GM19035 (cell line): ENCODE measurements around the gene SERPINA6.
"Not testable (repeated sequence)": the region's sequence is repeated elsewhere in the genome, so short reads cannot be mapped to it uniquely, and the experiment has no call there.

Experiments used
- ATAC-seq: cut with Tn5 transposase; IDR thresholded peaks from one replicate; pipeline ENCODE4 v1.9.1; 2021; ENCODE audit not compliant: unreplicated experiment

Gene SERPINA6

GRCh38 chr14:94295360-94296180 lies 27.6 kb downstream of the SERPINA6 start:
- ATAC-seq: no peak

- no peak for ATAC-seq
Measured at GRCh38 chr14:94293578-94293924, 29.6 kb downstream of the SERPINA6 start.

GRCh38 chr14:94292872-94293577 lies 30.1 kb downstream of the SERPINA6 start, which contains the start of gene SERPINA10:
Gene SERPINA10, minus strand, starts transcription at chr14:94293268. Its CDS starts 2,675 bp downstream, at chr14:94290593.
- no peak for ATAC-seq

- ATAC-seq: no peak
Measured at GRCh38 chr14:94292526-94292871, 30.6 kb downstream of the SERPINA6 start.

- ATAC-seq: no peak
Measured at GRCh38 chr14:94291906-94292525, 31.1 kb downstream of the SERPINA6 start.

- no peak for ATAC-seq
Measured at GRCh38 chr14:94291159-94291905, 31.8 kb downstream of the SERPINA6 start.

- no peak for ATAC-seq
Measured at GRCh38 chr14:94290197-94290596, 32.9 kb downstream of the SERPINA6 start.

GRCh38 chr14:94288610-94289465 lies 34.3 kb downstream of the SERPINA6 start:
- ATAC-seq: no peak

- no peak for ATAC-seq
Measured at GRCh38 chr14:94285158-94285557, 38.0 kb downstream of the SERPINA6 start.

GRCh38 chr14:94284221-94284620 lies 38.9 kb downstream of the SERPINA6 start:
- ATAC-seq: no peak

GRCh38 chr14:94282991-94283723 lies 40.0 kb downstream of the SERPINA6 start:
- no peak for ATAC-seq

- ATAC-seq: no peak
Measured at GRCh38 chr14:94278731-94279130, 44.4 kb downstream of the SERPINA6 start.

GRCh38 chr14:94276898-94277561 lies 46.1 kb downstream of the SERPINA6 start:
- not testable (repeated sequence) for ATAC-seq

GRCh38 chr14:94269156-94269555 lies 54.0 kb downstream of the SERPINA6 start:
- ATAC-seq: no peak

- not testable (repeated sequence) for ATAC-seq
Measured at GRCh38 chr14:94268582-94268981, 54.6 kb downstream of the SERPINA6 start.

- no peak for ATAC-seq
Measured at GRCh38 chr14:94267352-94267751, 55.8 kb downstream of the SERPINA6 start.

GRCh38 chr14:94264195-94264594 lies 58.9 kb downstream of the SERPINA6 start:
- ATAC-seq: not testable (repeated sequence)
